Psoas muscle (tissue), 8 donors: Measurements from ENCODE around the gene FATE1. TPM values are rescaled to one million over a fixed set of nuclear protein-coding genes. Genes with fewer than 3 reads are reported as not detected.

ENCODE experiments used
- ATAC-seq, 4 donors: fragments of 200-7000 bp; cut with Tn5 transposase; one replicate each; pipeline ENCODE4 v1.9.1; 2020; ENCODE audit warnings: moderate library complexity in 3 of 4, mild to moderate bottlenecking in 2 of 4
- DNase-seq, 2 donors: peaks; one replicate each; pipeline ENCODE4 v3.0.0-alpha.2; 2020
- H3K27ac ChIP-seq: fragments of 200-600 bp; one replicate; pipeline ENCODE4 v1.8.0; 2022
- H3K27me3 ChIP-seq, 3 donors: fragments of 200-600 bp in 1 of 3; one replicate each; pipeline versions ENCODE4 v1.6.1 to v1.8.0; 2013 to 2022; ENCODE audit warnings: low read length in 2 of 3, mild to moderate bottlenecking in 2 of 3, moderate library complexity in 1 of 3; ENCODE audit not compliant: insufficient read depth in 3 of 3
- H3K36me3 ChIP-seq, 2 donors: fragments of 200-600 bp in 1 of 2; one replicate each; pipeline versions ENCODE4 v1.6.1 to v1.8.0; 2013 to 2022; ENCODE audit warnings: low read depth in 1 of 2, mild to moderate bottlenecking in 1 of 2, moderate library complexity in 1 of 2; ENCODE audit not compliant: insufficient read depth in 1 of 2
- H3K4me1 ChIP-seq: fragments of 200-600 bp; one replicate; pipeline ENCODE4 v1.8.0; 2022
- H3K4me3 ChIP-seq: fragments of 200-600 bp; one replicate; pipeline ENCODE4 v1.8.0; 2022; ENCODE audit warnings: mild to moderate bottlenecking
- H3K9me3 ChIP-seq: fragments of 200-600 bp; one replicate; pipeline ENCODE4 v1.8.0; 2022
- WGBS, 3 donors: extraction: QIAGEN DNeasy Blood & Tissue Kit; methylation state at CpG; one replicate each; pipeline versions ENCODE4 v1.1.6 to v1.1.7; 2013; 5-methylcytosine and 5-hydroxymethylcytosine counted together
- intact Hi-C, 2 donors: fragments of 100-400 bp; cut with DNase I; formaldehyde crosslinking; loops; one replicate each; pipeline versions ENCODE4 v1.11.0 to v1.14.2; 2022
- polyA plus RNA-seq, 3 donors: library from polyadenylated mRNA; stranded (reverse); fragments of 200-250 nt; gene quantifications; one replicate each; pipeline ENCODE4 v1.2.3, GENCODE V29; 2013
- total RNA-seq, 4 donors: library from RNA; stranded (reverse); fragmentation: NEBNext Ultra II Directional in 2 of 4; extraction: Animal tissue kit (Norgen Biotek cat#: 25700) in 2 of 4; gene quantifications; one replicate each; pipeline versions ENCODE4 v1.2.1 to v1.2.4, GENCODE V29; 2021 to 2023
- TF ChIP-seq, protein P1 (sequence below): fragments of 200-600 bp; IDR thresholded peaks from one replicate; pipeline ENCODE4 v1.8.0; 2022; ENCODE audit warnings: antibody characterized with exemption
- donor health status: healthy with polysubstance abuse.
- donor health status: DM: no; HTN: no; CAD: no; lungs with moderate emphysema.
- donor health status: Bipolar disorder and iron deficiency.
- donor health status: healthy.
- donor health status: DM: yes; HTN: yes; CAD: no.
- donor health status: DM: no; HTN: no; CAD: no.
- donor health status: DM: no; HTN: no; CAD: no.
- donor health status: DM: yes; HTN: yes; CAD: no.

FATE1 gene
- total and polyA plus RNA-seq, 7 donors, result 0.06 to 0.39 (median 0.15) TPM; not detected in 3

DNA sequence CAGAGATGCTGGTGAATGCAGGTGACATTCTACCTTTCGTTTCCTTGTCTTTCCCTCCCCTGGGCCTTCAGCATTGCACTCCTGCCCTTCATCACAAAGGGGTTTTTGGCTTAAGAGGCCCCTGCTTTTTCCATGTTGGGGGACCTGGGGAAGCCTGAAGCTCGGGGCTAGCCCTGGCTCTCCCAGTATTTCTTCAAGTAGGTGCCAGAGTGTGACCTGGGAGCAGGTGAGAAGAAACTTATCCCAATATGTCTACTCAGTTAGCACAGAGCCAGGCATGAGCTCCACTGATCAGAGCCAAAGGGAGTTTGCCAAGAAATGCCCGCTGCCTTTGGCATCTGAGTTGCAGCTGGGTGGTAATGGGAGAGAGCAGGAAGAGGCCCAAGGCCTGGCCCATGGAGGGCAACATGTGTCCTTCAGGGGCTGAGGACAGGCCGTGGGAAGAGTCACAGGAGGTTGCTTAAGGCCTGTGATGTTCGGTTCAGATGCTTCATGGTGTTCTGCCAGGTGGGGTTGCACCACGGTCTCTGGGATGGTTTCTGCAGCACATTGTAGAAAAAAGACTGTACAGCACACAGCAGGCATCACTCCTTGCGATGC lies 13.0 kb upstream of the FATE1 start:
- H3K27ac ChIP-seq, result no peak overlapping the region
- TF ChIP-seq, protein P1, sequence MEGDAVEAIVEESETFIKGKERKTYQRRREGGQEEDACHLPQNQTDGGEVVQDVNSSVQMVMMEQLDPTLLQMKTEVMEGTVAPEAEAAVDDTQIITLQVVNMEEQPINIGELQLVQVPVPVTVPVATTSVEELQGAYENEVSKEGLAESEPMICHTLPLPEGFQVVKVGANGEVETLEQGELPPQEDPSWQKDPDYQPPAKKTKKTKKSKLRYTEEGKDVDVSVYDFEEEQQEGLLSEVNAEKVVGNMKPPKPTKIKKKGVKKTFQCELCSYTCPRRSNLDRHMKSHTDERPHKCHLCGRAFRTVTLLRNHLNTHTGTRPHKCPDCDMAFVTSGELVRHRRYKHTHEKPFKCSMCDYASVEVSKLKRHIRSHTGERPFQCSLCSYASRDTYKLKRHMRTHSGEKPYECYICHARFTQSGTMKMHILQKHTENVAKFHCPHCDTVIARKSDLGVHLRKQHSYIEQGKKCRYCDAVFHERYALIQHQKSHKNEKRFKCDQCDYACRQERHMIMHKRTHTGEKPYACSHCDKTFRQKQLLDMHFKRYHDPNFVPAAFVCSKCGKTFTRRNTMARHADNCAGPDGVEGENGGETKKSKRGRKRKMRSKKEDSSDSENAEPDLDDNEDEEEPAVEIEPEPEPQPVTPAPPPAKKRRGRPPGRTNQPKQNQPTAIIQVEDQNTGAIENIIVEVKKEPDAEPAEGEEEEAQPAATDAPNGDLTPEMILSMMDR, result no peak

DNA sequence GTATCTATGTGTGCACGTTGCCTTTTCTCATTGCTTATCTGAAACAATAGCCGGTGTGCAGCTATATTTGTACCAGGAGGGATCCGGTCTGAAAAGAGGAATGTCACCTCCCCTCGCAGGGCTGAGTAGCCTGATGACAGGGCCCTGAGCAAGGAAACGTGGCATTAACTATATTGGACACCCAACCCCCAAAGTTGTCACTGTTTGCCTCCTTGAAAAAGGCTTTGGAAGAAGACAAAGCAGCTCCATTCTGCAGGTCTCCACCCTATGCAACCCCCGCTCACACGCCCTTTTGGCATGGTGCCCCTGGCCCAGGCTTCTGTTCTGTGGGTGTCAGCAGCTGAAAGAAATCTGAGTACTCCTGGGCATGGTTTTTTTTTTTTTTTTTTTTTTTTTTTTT lies 12.3 kb upstream of the FATE1 start:
- TF ChIP-seq, protein P1, result no peak
- H3K27me3 ChIP-seq, result peaks cover 0 to 3% (median 0%) of the 10 kb centered on the region in 3 donors
- H3K36me3 ChIP-seq, result no peaks in the 10 kb centered on the region
- H3K4me1 ChIP-seq, result no peaks in the 10 kb centered on the region
- H3K9me3 ChIP-seq, result no peaks in the 10 kb centered on the region
- ATAC-seq (peak in 3 of 4 donors; percentile 46 to 79 (median 57)), DNase-seq (peak in 1 of 2 donors; percentile 53)
- H3K27ac ChIP-seq, result no peak overlapping the region
- 7 to 14% (median 7%) methylated on average over 7 of the region's 7 CpGs for WGBS, 3 donors
- intact Hi-C loops, result no loop called here
- H3K4me3 ChIP-seq, result no peak overlapping the region

More for the DNA sequence above, 13.0 kb upstream of the FATE1 start:
- 28 to 40% (median 32%) methylated on average over 6 to 7 of the region's 7 CpGs for WGBS, 3 donors
- DNase-seq, result no peak
- peaks cover 0 to 3% (median 0%) of the 10 kb centered on the region in 3 donors for H3K27me3 ChIP-seq
- intact Hi-C loops, result no loop called here
- H3K9me3 ChIP-seq, result no peaks in the 10 kb centered on the region
- no peaks in the 10 kb centered on the region for H3K36me3 ChIP-seq
- H3K4me3 ChIP-seq, result no peak overlapping the region
- ATAC-seq, result peak in 3 of 4 donors; percentile 57 to 69 (median 64)
- no peaks in the 10 kb centered on the region for H3K4me1 ChIP-seq

DNA sequence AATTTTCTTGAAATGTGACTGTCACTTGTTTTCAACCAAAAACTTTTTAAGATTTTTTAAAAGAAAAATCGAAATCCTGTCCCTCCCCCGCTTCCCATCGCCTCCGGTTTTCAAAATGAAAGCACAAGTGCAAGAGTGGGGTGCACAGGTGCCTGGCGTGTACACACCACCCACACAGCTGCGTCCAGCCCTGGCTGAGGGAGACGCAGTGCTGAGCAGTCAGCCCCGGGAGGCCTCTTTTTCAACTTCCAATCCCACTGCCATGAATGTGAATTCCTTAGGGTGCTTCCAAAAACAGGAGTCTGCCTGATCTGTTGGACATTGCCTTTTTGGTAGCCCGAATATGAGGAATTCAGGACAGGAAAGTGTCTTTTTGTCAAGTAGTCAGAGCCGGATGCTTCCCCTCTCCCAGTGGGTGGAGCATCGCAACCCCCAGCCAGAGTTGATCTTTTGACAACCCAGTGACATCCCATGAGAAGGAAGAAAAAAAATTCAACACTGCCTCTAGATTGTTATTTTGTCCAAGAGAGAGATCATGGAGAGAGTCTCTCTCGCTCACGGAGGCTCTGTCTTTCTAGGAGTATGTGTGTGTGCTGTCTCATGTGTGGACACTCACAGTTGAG lies 11.7 kb upstream of the FATE1 start:
- H3K9me3 ChIP-seq, result no peaks in the 10 kb centered on the region
- no peak for ATAC-seq
- intact Hi-C loops, result no loop called here
- DNase-seq, result no peak
- WGBS, 3 donors, result 13 to 38% (median 14%) methylated on average over 12 to 13 of the region's 13 CpGs
- peaks cover 0 to 6% (median 0%) of the 10 kb centered on the region in 3 donors for H3K27me3 ChIP-seq
- H3K27ac ChIP-seq, result no peak overlapping the region
- H3K36me3 ChIP-seq, result no peaks in the 10 kb centered on the region
- peak overlapping the region; percentile 38 for H3K4me3 ChIP-seq
- TF ChIP-seq, protein P1, result no peak
- H3K4me1 ChIP-seq, result no peaks in the 10 kb centered on the region

DNA sequence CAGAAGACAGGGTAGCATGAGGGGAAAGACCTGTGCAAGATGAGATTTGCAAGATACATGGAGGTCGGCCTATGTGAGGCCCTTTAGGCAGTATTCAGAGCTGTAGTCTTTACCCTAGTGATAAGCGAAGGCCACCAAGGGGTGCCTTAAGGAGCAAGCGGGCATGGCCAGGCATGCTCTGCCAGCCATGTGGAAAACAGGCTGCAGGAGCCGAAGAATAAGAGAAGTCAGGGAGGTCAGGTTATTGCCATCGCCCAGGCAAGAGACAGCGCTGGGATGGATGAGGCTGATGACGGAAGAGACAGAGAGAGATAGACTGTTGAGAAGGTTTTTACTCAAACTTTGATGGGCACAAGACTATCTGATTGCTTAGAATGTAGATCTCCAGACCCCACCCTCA lies 7.0 kb upstream of the FATE1 start:
- intact Hi-C loops, result no loop called here

More for the DNA sequence above, 7.0 kb upstream of the FATE1 start:
- H3K27ac ChIP-seq, result no peak overlapping the region
- H3K4me3 ChIP-seq, result no peak overlapping the region
- ATAC-seq (no peak), DNase-seq (no peak)
- no peaks in the 10 kb centered on the region for H3K4me1 ChIP-seq
- H3K36me3 ChIP-seq, result no peaks in the 10 kb centered on the region
- H3K9me3 ChIP-seq, result no peaks in the 10 kb centered on the region
- 84 to 96% (median 86%) methylated on average over 7 of the region's 7 CpGs for WGBS, 3 donors
- peaks cover 0 to 6% (median 0%) of the 10 kb centered on the region in 3 donors for H3K27me3 ChIP-seq
- TF ChIP-seq, protein P1, result no peak
